ENCODE measurements around the gene GPRC5C. TPM values are rescaled to one million over a fixed set of nuclear protein-coding genes. Genes with fewer than 3 reads are reported as not detected.

The GPRC5C gene
- total RNA-seq, 2 donors from 2014 or later: 66.3 to 186 TPM

DNA sequence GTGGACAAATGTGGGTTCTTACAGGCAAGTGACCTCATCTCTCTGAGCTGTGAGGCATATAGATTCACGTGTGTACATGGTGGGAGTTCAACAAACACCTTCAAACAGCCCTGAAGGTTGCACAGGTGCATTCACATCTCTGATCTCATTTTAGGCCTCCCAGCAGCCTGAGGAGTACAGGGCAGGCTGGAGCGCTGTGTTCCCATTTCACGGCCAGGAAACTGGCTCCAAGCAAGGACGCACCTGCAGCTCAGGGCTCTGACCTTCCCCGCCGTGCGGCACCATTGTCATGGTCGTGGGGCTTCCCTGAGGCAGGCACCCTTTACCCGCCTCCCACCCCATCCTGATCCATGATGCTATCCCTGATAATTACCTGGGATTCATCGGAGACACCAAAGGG, 29.7 kb downstream of the GPRC5C start:
- Histone ChIP-seq H3K4me3 (no peak overlapping the region), H3K27me3 (replicated peaks; ENCODE audit: insufficient read depth) (no peaks in the 10 kb centered on the region), H3K4me1 (replicated peaks) (no peaks in the 10 kb centered on the region), H3K9me3 (no peaks in the 10 kb centered on the region), H3K27ac (no peak overlapping the region), H3K36me3 (no peaks in the 10 kb centered on the region)
- TF ChIP-seq, protein P1, sequence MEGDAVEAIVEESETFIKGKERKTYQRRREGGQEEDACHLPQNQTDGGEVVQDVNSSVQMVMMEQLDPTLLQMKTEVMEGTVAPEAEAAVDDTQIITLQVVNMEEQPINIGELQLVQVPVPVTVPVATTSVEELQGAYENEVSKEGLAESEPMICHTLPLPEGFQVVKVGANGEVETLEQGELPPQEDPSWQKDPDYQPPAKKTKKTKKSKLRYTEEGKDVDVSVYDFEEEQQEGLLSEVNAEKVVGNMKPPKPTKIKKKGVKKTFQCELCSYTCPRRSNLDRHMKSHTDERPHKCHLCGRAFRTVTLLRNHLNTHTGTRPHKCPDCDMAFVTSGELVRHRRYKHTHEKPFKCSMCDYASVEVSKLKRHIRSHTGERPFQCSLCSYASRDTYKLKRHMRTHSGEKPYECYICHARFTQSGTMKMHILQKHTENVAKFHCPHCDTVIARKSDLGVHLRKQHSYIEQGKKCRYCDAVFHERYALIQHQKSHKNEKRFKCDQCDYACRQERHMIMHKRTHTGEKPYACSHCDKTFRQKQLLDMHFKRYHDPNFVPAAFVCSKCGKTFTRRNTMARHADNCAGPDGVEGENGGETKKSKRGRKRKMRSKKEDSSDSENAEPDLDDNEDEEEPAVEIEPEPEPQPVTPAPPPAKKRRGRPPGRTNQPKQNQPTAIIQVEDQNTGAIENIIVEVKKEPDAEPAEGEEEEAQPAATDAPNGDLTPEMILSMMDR (IDR thresholded peaks at IDR 0.05): no peak
- TF ChIP-seq POLR2AphosphoS5 (IDR thresholded peaks at IDR 0.05): no peak
- TF ChIP-seq POLR2A (IDR thresholded peaks at IDR 0.05): no peak
- no peak for DNase-seq (ENCODE audit: low spot score)
- intact Hi-C loops (cut with DNase I): no loop called here
- WGBS: 87% methylated on average over 10 of the region's 10 CpGs

DNA sequence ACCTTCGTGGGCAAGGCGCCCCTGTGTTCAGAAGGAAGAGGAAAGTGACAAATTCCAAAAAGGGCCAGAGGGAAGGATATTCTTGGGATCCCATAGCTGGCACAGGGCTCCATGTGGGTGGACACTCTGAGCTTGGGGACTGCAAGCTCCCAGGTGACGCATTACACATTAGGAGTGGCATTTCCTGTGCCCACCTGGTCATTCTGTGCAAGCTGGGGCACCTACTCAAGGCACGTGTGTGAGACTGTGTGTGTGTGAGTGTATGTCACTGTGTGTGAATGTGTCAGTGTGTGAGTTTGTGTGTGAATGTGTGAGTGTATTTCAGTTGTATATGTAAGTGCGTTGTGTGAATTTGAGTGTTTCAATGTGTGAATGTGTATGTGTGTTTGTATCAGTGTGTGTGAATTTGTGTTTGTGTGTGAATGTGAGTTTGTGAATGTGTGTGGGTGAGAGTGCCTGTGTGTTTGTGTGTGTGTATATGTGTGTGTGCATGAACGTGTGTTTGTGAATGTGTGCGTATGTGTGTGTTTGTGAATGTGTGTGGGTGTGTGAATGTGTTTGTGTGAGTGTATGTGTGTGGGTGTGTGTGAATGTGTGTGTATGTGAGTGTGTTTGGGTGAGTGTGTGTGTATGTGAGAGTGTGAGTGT, 33.0 kb downstream of the GPRC5C start:
- H3K27ac ChIP-seq: no peak overlapping the region
- no peaks in the 10 kb centered on the region for H3K9me3 ChIP-seq
- no peaks in the 10 kb centered on the region for H3K4me1 ChIP-seq (replicated peaks)
- no peak for DNase-seq (ENCODE audit: low spot score)
- TF ChIP-seq, protein P1 (IDR thresholded peaks at IDR 0.05): no peak
- TF ChIP-seq POLR2AphosphoS5 (IDR thresholded peaks at IDR 0.05) (no peak), POLR2A (IDR thresholded peaks at IDR 0.05) (no peak)
- no peaks in the 10 kb centered on the region for H3K36me3 ChIP-seq
- H3K4me3 ChIP-seq: no peak overlapping the region
- H3K27me3 ChIP-seq (replicated peaks; ENCODE audit: insufficient read depth): no peaks in the 10 kb centered on the region
- intact Hi-C loops (cut with DNase I): no loop called here
- WGBS: 79% methylated on average over 7 of the region's 7 CpGs

- Histone ChIP-seq H3K27ac (no peak overlapping the region), H3K4me3 (no peak overlapping the region), H3K36me3 (no peaks in the 10 kb centered on the region), H3K27me3 (replicated peaks; ENCODE audit: insufficient read depth) (no peaks in the 10 kb centered on the region), H3K9me3 (no peaks in the 10 kb centered on the region), H3K4me1 (replicated peaks) (no peaks in the 10 kb centered on the region)
- no peak for DNase-seq (ENCODE audit: low spot score)
- WGBS: 92% methylated on average over 8 of the region's 8 CpGs
- TF ChIP-seq, protein P1 (IDR thresholded peaks at IDR 0.05): no peak
- TF ChIP-seq POLR2AphosphoS5 (IDR thresholded peaks at IDR 0.05) (no peak), POLR2A (IDR thresholded peaks at IDR 0.05) (no peak)
- intact Hi-C loops (cut with DNase I): no loop called here
These were observed 33.7 kb downstream of the GPRC5C start for GRCh38 chr17:74465378-74466110.

DNA sequence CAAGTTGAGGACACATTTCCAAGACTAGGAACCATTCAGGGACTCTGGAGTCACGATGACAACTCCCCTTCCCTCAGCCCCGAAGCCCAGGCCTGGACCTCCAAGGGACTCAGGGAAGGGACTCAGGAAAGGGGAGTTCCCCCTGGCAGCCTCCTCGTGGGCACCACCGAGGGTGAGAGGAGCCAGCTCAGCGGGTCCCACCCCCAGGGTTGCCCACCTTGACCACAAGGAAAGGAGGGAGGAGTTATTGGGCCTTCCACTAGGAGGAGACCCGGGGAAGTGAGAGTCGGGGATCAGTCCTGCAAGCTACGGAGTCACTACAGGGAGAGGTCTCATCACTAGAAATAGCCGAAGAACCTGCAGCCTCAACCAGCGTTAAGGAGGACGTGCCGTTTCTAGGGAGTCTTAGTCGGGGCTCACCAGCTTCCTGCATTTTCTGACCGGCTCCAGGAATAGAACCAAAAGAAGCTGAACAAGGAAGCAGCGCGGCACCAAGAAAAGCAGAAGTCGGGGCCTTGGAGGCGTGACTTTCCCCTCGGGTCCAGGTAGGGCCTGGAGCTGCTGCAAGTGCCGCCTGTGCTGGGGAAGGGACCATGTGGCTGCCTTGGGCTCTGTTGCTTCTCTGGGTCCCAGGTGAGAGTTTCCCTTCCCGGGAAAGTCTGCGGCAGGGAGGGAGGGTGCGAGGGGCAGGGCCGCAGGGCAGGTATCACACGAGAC, 34.4 kb downstream of the GPRC5C start, which contains the start of gene CD300A:
CD300A (plus strand) TSS at position 524 of the 717 bp plus-strand sequence; CDS start at position 594, 70 bp downstream.
- intact Hi-C loops (cut with DNase I): no loop called here
- H3K36me3 ChIP-seq: no peaks in the 10 kb centered on the region
- H3K4me1 ChIP-seq (replicated peaks): no peaks in the 10 kb centered on the region
- no peak within 1 kb of the TSS for H3K4me3 ChIP-seq
- TF ChIP-seq POLR2A (IDR thresholded peaks at IDR 0.05) (no peak), POLR2AphosphoS5 (IDR thresholded peaks at IDR 0.05) (no peak)
- TF ChIP-seq, protein P1 (IDR thresholded peaks at IDR 0.05): no peak
- H3K27me3 ChIP-seq (replicated peaks; ENCODE audit: insufficient read depth): no peaks in the 10 kb centered on the region
- 48% methylated on average over 25 of the region's 25 CpGs for WGBS
- no peak within 1 kb of the TSS for H3K27ac ChIP-seq
- DNase-seq (ENCODE audit: low spot score): no peak
- H3K9me3 ChIP-seq: no peaks in the 10 kb centered on the region
